ENCODE results near the gene FAM216A. TPM values are rescaled to one million over a fixed set of nuclear protein-coding genes. Genes with fewer than 3 reads are reported as not detected.

FAM216A gene
- total and polyA plus RNA-seq, 9 of the 15 experiments (the other 6 are each of a cell fraction or from before 2014, with no cell fraction given) = 17.2 to 96.9 (median 48.5) TPM

DNA sequence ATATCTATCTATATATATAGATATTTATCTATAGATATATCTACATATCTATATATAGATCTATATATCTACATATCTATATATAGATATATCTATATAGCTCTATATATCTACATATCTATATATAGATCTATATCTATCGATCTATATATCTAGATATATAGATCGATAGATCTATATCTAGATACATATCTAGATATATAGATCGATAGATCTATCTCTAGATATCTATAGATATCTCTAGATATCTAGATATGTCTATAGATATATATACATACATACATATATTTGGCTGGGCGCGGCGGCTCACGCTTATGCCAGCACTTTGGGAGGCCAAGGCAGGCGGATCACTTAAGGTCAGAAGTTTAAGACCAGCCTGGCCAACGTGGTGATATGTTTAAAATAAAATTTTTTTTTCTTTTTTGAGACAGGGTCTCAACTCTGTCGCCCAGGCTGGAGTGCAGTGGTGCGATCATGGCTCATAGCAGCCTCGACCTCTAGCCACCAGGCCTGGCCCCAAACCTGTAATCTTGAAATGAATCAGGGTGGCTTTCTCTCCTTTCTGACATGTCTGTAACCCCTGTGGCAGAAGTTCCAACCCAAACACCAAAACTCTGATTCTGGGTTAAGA lies 36.6 kb upstream of the FAM216A start:
- H3K27me3 ChIP-seq (ENCODE audit: control insufficient read depth in 2 of 2, insufficient read depth in 2 of 2, low read length in 2 of 2) = no peaks in the 10 kb centered on the region
- TF ChIP-seq GATAD2B (IDR thresholded peaks at IDR 0.05; ENCODE audit: borderline replicate concordance) (peak; percentile 70; the same call in 1 of the 2 replicates), TAF9B (IDR thresholded peaks at IDR 0.05; ENCODE audit: partially characterized antibody) (peak; percentile 17), HNRNPUL1 (IDR thresholded peaks at IDR 0.05; ENCODE audit: low read length) (no peak), ADNP (tag; IDR thresholded peaks at IDR 0.05) (peak; percentile 17; the same call in 1 of the 2 replicates), GABPA (tag; conservative IDR thresholded peaks at IDR 0.05; ENCODE audit: low read depth) (0 out of 2 replicates have a peak, but pooled peaks have one; percentile 14)
- TF ChIP-seq, protein P1, sequence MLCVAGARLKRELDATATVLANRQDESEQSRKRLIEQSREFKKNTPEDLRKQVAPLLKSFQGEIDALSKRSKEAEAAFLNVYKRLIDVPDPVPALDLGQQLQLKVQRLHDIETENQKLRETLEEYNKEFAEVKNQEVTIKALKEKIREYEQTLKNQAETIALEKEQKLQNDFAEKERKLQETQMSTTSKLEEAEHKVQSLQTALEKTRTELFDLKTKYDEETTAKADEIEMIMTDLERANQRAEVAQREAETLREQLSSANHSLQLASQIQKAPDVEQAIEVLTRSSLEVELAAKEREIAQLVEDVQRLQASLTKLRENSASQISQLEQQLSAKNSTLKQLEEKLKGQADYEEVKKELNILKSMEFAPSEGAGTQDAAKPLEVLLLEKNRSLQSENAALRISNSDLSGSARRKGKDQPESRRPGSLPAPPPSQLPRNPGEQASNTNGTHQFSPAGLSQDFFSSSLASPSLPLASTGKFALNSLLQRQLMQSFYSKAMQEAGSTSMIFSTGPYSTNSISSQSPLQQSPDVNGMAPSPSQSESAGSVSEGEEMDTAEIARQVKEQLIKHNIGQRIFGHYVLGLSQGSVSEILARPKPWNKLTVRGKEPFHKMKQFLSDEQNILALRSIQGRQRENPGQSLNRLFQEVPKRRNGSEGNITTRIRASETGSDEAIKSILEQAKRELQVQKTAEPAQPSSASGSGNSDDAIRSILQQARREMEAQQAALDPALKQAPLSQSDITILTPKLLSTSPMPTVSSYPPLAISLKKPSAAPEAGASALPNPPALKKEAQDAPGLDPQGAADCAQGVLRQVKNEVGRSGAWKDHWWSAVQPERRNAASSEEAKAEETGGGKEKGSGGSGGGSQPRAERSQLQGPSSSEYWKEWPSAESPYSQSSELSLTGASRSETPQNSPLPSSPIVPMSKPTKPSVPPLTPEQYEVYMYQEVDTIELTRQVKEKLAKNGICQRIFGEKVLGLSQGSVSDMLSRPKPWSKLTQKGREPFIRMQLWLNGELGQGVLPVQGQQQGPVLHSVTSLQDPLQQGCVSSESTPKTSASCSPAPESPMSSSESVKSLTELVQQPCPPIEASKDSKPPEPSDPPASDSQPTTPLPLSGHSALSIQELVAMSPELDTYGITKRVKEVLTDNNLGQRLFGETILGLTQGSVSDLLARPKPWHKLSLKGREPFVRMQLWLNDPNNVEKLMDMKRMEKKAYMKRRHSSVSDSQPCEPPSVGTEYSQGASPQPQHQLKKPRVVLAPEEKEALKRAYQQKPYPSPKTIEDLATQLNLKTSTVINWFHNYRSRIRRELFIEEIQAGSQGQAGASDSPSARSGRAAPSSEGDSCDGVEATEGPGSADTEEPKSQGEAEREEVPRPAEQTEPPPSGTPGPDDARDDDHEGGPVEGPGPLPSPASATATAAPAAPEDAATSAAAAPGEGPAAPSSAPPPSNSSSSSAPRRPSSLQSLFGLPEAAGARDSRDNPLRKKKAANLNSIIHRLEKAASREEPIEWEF (CRISPR knock-in tag; IDR thresholded peaks at IDR 0.05) = peak; percentile 98
- TF ChIP-seq, protein P2, sequence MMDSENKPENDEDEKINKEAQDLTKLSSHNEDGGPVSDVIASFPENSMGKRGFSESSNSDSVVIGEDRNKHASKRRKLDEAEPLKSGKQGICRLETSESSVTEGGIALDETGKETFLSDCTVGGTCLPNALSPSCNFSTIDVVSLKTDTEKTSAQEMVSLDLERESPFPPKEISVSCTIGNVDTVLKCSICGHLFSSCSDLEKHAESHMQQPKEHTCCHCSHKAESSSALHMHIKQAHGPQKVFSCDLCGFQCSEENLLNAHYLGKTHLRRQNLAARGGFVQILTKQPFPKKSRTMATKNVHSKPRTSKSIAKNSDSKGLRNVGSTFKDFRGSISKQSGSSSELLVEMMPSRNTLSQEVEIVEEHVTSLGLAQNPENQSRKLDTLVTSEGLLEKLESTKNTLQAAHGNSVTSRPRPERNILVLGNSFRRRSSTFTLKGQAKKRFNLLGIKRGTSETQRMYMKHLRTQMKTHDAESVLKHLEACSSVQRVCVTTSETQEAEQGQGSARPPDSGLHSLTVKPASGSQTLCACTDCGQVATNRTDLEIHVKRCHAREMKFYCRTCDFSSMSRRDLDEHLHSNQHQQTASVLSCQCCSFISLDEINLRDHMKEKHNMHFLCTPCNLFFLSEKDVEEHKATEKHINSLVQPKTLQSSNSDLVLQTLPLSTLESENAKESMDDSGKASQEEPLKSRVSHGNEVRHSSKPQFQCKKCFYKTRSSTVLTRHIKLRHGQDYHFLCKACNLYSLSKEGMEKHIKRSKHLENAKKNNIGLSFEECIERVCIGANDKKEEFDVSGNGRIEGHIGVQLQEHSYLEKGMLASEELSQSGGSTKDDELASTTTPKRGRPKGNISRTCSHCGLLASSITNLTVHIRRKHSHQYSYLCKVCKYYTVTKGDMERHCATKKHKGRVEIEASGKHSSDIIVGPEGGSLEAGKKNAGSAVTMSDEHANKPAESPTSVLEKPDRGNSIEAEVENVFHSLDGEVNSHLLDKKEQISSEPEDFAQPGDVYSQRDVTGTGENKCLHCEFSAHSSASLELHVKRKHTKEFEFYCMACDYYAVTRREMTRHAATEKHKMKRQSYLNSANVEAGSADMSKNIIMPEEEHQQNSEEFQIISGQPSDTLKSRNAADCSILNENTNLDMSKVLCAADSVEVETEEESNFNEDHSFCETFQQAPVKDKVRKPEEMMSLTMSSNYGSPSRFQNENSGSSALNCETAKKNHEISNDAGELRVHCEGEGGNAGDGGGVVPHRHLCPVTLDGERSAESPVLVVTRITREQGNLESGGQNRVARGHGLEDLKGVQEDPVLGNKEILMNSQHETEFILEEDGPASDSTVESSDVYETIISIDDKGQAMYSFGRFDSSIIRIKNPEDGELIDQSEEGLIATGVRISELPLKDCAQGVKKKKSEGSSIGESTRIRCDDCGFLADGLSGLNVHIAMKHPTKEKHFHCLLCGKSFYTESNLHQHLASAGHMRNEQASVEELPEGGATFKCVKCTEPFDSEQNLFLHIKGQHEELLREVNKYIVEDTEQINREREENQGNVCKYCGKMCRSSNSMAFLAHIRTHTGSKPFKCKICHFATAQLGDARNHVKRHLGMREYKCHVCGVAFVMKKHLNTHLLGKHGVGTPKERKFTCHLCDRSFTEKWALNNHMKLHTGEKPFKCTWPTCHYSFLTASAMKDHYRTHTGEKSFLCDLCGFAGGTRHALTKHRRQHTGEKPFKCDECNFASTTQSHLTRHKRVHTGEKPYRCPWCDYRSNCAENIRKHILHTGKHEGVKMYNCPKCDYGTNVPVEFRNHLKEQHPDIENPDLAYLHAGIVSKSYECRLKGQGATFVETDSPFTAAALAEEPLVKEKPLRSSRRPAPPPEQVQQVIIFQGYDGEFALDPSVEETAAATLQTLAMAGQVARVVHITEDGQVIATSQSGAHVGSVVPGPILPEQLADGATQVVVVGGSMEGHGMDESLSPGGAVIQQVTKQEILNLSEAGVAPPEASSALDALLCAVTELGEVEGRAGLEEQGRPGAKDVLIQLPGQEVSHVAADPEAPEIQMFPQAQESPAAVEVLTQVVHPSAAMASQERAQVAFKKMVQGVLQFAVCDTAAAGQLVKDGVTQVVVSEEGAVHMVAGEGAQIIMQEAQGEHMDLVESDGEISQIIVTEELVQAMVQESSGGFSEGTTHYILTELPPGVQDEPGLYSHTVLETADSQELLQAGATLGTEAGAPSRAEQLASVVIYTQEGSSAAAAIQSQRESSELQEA (IDR thresholded peaks at IDR 0.05; ENCODE audit: low read depth) = no peak

More for the DNA sequence above, 36.6 kb upstream of the FAM216A start:
- in situ Hi-C loops (cut with MboI) (loop anchor here (5.0 kb wide), 1 partner anchor 65 kb away; no protein-coding TSS in a partner anchor), intact Hi-C loops (cut with micrococcal nuclease) (loop anchor here (1.0 to 5.0 kb wide), 3 partner anchors 45 to 332 kb away; no protein-coding TSS in a partner anchor)
- no peaks in the 10 kb centered on the region for H3K9me1 ChIP-seq (ENCODE audit: control insufficient read depth, insufficient read depth, low read length)
- POLR2A ChIA-PET = interaction anchor here (0.6 to 1.8 kb wide), 16 partner anchors 11 to 1343 kb away, joined by 3 to 26 read pairs (median 5); partner anchors contain the start of genes ANAPC7, ARPC3 and ATP2A2
- H3K27ac ChIP-seq (ENCODE audit: extremely low read depth, low read depth, low read length) = peak overlapping the region; percentile 40; the same call in 1 of the 3 replicates
- H3K4me2 ChIP-seq (ENCODE audit: insufficient read depth, low read length) = no peak overlapping the region
- H3K4me3 ChIP-seq = no peak overlapping the region
- H3K9me3 ChIP-seq (replicated peaks; ENCODE audit: control insufficient read depth, insufficient read depth, low read depth, low read length) = no peaks in the 10 kb centered on the region
- peaks cover 0 to 11% of the 10 kb centered on the region in 2 experiments; a peak in 2 of 5 replicates for H3K4me1 ChIP-seq (replicated peaks in 1 of 2; ENCODE audit: control insufficient read depth in 2 of 2, insufficient read depth in 2 of 2, low read length in 2 of 2)
- ATAC-seq (no peak), DNase-seq (ENCODE audit: extremely low read depth in 1 of 4, low spot score in 3 of 4) (no peak), FAIRE-seq (no peak)
- H3K79me2 ChIP-seq (ENCODE audit: control insufficient read depth, insufficient read depth, low read length) = no peaks in the 10 kb centered on the region
- WGBS (ENCODE audit: insufficient coverage, low coverage, missing lambda C conversion rate) = 56% methylated on average over 12 of the region's 12 CpGs
- no TSS peak for BruUV-seq (replicated peaks)
- CTCF ChIA-PET (ENCODE audit: low intra/inter-chr PET ratio) = interaction anchor here (0.6 to 1.6 kb wide), 3 partner anchors 77 to 332 kb away, joined by 4 to 11 read pairs (median 7); no protein-coding TSS in a partner anchor
- peak overlapping the region in 1 of 2 experiments; percentile 81; a peak in 1 of 4 replicates for H3K9ac ChIP-seq (ENCODE audit: insufficient read depth in 1 of 2, low read depth in 2 of 2, low read length in 2 of 2)
- no peaks in the 10 kb centered on the region for H4K20me1 ChIP-seq (replicated peaks; ENCODE audit: control insufficient read depth, insufficient read depth, low read length)
- H2AFZ ChIP-seq (ENCODE audit: low read depth, low read length) = no peak overlapping the region
- peaks cover 19% of the 10 kb centered on the region; the same call in 2 of the 3 replicates for H3K36me3 ChIP-seq (ENCODE audit: control insufficient read depth, insufficient read depth, low read length)

All from K562 (cell line).